Kidney (tissue), 14 donors: Measurements from ENCODE around the gene POLR3A. TPM values are rescaled to one million over a fixed set of nuclear protein-coding genes. Genes with fewer than 3 reads are reported as not detected.

ENCODE experiments used
- DNase-seq, 5 donors: peaks; one replicate each; pipeline ENCODE4 v3.0.0-alpha.2; 2013 to 2020
- FAIRE-seq: peaks from 2 replicates; lab custom pipeline; 2012; peaks lifted over from hg19 to GRCh38; lab: Jason Lieb, UNC
- H3K27ac ChIP-seq, 2 donors: one replicate each; pipeline ENCODE4 v1.7.0; 2013; ENCODE audit warnings: low read depth in 2 of 2, low read length in 2 of 2, inconsistent platforms in 1 of 2
- H3K27me3 ChIP-seq: one replicate; pipeline ENCODE4 v1.7.1; 2013; ENCODE audit warnings: low read length, inconsistent platforms; ENCODE audit not compliant: control insufficient read depth, insufficient read depth
- H3K36me3 ChIP-seq, 3 donors: one replicate each; pipeline versions ENCODE4 v1.7.0 to v1.7.1; 2013; ENCODE audit warnings: low read length in 3 of 3, control low read depth in 1 of 3, inconsistent platforms in 1 of 3; ENCODE audit not compliant: insufficient read depth in 3 of 3, control insufficient read depth in 2 of 3
- H3K4me1 ChIP-seq, 3 donors: one replicate each; pipeline versions ENCODE4 v1.7.0 to v1.7.1; 2013; ENCODE audit warnings: low read length in 3 of 3, inconsistent platforms in 1 of 3, low read depth in 1 of 3; ENCODE audit not compliant: control insufficient read depth in 2 of 3, insufficient read depth in 2 of 3
- H3K4me3 ChIP-seq, 3 donors: one replicate each; pipeline versions ENCODE4 v1.7.0 to v1.8.1; 2013; ENCODE audit warnings: low read length in 3 of 3, control low read depth in 1 of 3, inconsistent platforms in 1 of 3
- H3K9ac ChIP-seq, 3 donors: one replicate each; pipeline versions ENCODE4 v1.7.0 to v1.7.1; 2013; ENCODE audit warnings: low read length in 3 of 3, control low read depth in 1 of 3, inconsistent platforms in 1 of 3
- H3K9me3 ChIP-seq, 3 donors: one replicate each; pipeline versions ENCODE4 v1.7.0 to v1.7.1; 2013; ENCODE audit warnings: low read length in 3 of 3, control low read depth in 1 of 3, inconsistent platforms in 1 of 3; ENCODE audit not compliant: control insufficient read depth in 2 of 3, insufficient read depth in 1 of 3
- CTCF ChIP-seq: IDR thresholded peaks from 3 replicates; pipeline ENCODE4 v1.5.1; 2012; ENCODE audit warnings: mild to moderate bottlenecking, moderate library complexity, borderline replicate concordance; ENCODE audit not compliant: insufficient read depth; ENCODE audit errors: extremely low read depth
- intact Hi-C: fragments of 100-400 bp; cut with DNase I; formaldehyde crosslinking; loops from one replicate; pipeline ENCODE4 v1.11.1; 2022
- polyA plus RNA-seq: library from polyadenylated mRNA; stranded (reverse); fragments of 350-450 nt; fragmentation: Illumina TruSeq; extraction: RNeasy Lipid Tissue Mini Kit (QIAGEN cat#74804); gene quantifications from one replicate; pipeline ENCODE4 v1.2.3, GENCODE V29; 2014; ENCODE audit warnings: low read depth, low replicate concordance; ENCODE audit not compliant: insufficient read depth
- total RNA-seq: library from RNA; stranded (reverse); fragmentation: NEBNext Ultra II Directional; extraction: Animal tissue kit (Norgen Biotek cat#: 25700); gene quantifications from one replicate; pipeline ENCODE4 v1.2.1, GENCODE V29; 2021
- donor health status: control.
- donor health status: control.
- donor health status: control.
- donor health status: control.
- donor health status: control.
- donor health status: DM: yes; HTN: yes; CAD: no.
- donor health status: Normal renal cell carcinoma (clear cell type).

POLR3A gene
- total and polyA plus RNA-seq, 2 donors from 2014 or later, result 4.9 to 13.3 TPM

GRCh38 chr10:77925795-77926565 lies 103.3 kb downstream of the POLR3A start:
- Histone ChIP-seq H3K9me3 (no peaks in the 10 kb centered on the region), H3K27ac (peak overlapping the region in 1 of 2 donors; percentile 80), H3K36me3 (no peaks in the 10 kb centered on the region), H3K27me3 (no peaks in the 10 kb centered on the region), H3K4me3 (peak overlapping the region; percentile 54 to 80 (median 60)), H3K4me1 (peaks cover 2 to 16% (median 12%) of the 10 kb centered on the region in 3 donors), H3K9ac (peak overlapping the region; percentile 4 to 88 (median 48))
- intact Hi-C loops, result no loop called here
- TF ChIP-seq CTCF, result no peak
- FAIRE-seq (no peak), DNase-seq (peak; percentile 64 to 87 (median 73))

- H3K9ac ChIP-seq, result peak overlapping the region; percentile 4 to 88 (median 48)
- H3K4me3 ChIP-seq, result peak overlapping the region; percentile 41 to 80 (median 60)
- no peaks in the 10 kb centered on the region for H3K27me3 ChIP-seq
- H3K4me1 ChIP-seq, result peaks cover 2 to 21% (median 12%) of the 10 kb centered on the region in 3 donors
- no peaks in the 10 kb centered on the region for H3K36me3 ChIP-seq
- TF ChIP-seq CTCF, result no peak
- intact Hi-C loops, result no loop called here
- H3K27ac ChIP-seq, result no peak overlapping the region
- DNase-seq (peak in 4 of 5 donors; percentile 41 to 79 (median 60)), FAIRE-seq (no peak)
- no peaks in the 10 kb centered on the region for H3K9me3 ChIP-seq
Measured at GRCh38 chr10:77925410-77925794, 103.9 kb downstream of the POLR3A start.

- no peak for DNase-seq
- Histone ChIP-seq H3K27ac (no peak overlapping the region), H3K4me3 (no peak overlapping the region), H3K9ac (no peak overlapping the region), H3K4me1 (peaks cover 2 to 24% (median 12%) of the 10 kb centered on the region in 3 donors), H3K9me3 (no peaks in the 10 kb centered on the region), H3K27me3 (no peaks in the 10 kb centered on the region), H3K36me3 (no peaks in the 10 kb centered on the region)
- FAIRE-seq, result no peak
- TF ChIP-seq CTCF, result no peak
- intact Hi-C loops, result no loop called here
Measured at GRCh38 chr10:77922566-77923179, 106.6 kb downstream of the POLR3A start.
